Measurements from ENCODE around the gene ZCCHC2.

- TF ChIP-seq, protein P1, sequence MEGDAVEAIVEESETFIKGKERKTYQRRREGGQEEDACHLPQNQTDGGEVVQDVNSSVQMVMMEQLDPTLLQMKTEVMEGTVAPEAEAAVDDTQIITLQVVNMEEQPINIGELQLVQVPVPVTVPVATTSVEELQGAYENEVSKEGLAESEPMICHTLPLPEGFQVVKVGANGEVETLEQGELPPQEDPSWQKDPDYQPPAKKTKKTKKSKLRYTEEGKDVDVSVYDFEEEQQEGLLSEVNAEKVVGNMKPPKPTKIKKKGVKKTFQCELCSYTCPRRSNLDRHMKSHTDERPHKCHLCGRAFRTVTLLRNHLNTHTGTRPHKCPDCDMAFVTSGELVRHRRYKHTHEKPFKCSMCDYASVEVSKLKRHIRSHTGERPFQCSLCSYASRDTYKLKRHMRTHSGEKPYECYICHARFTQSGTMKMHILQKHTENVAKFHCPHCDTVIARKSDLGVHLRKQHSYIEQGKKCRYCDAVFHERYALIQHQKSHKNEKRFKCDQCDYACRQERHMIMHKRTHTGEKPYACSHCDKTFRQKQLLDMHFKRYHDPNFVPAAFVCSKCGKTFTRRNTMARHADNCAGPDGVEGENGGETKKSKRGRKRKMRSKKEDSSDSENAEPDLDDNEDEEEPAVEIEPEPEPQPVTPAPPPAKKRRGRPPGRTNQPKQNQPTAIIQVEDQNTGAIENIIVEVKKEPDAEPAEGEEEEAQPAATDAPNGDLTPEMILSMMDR (IDR thresholded peaks at IDR 0.05), result no peak
- TF ChIP-seq POLR2AphosphoS5 (IDR thresholded peaks at IDR 0.05), result no peak
- no peak for TF ChIP-seq POLR2A (IDR thresholded peaks at IDR 0.05)
Measured at GRCh38 chr18:62531931-62532330, 9.1 kb downstream of the ZCCHC2 start.

Data from sigmoid colon (tissue), 4 donors.